Endothelial cell of umbilical vein (primary cell): Measurements from ENCODE around the gene TMEM239. TPM values are rescaled to one million over a fixed set of nuclear protein-coding genes. Genes with fewer than 3 reads are reported as not detected.
"Not testable (repeated sequence)": the region's sequence is repeated elsewhere in the genome, so short reads cannot be mapped to it uniquely, and the experiment has no call there.

Source experiments
- BruUV-seq: library from RNA; stranded (reverse); fragments of 400-500 nt; replicated peaks from 2 replicates; lab custom pipeline; 2021; lab: Mats Ljungman, UMichigan
- CTCF ChIA-PET: fragments of 300-600, 350-600 bp; sonication (Branson Sonifier 250); formaldehyde crosslinking; loops from one replicate; lab custom pipeline; 2021; ENCODE audit warnings: antibody characterized with exemption, inconsistent platforms; lab: Charles Lee
- POLR2A ChIA-PET: fragments of 300-600, 350-600 bp; sonication (Branson Sonifier 250); formaldehyde crosslinking; loops from one replicate; lab custom pipeline; 2021; ENCODE audit warnings: antibody characterized with exemption, inconsistent platforms; lab: Charles Lee
- DNase-seq: peaks from one replicate; pipeline ENCODE4 v3.0.0-alpha.2; 2011; ENCODE audit warnings: low read depth, low spot score
- FAIRE-seq: peaks from 2 replicates; lab custom pipeline; 2011; peaks lifted over from hg19 to GRCh38; lab: Jason Lieb, UNC
- H2AFZ ChIP-seq: 2 replicates; pipeline ENCODE4 v1.6.0; 2012; ENCODE audit warnings: low read depth, low read length, control low read depth, inconsistent platforms
- H3K27ac ChIP-seq: 2 replicates; pipeline ENCODE4 v1.5.1; 2011; ENCODE audit warnings: low read depth, mild to moderate bottlenecking, control low read depth, low read length, moderate library complexity; ENCODE audit not compliant: insufficient read depth
- H3K27me3 ChIP-seq, 2 experiments: 2 replicates each; pipeline versions ENCODE4 v1.6.0 to v1.6.1; 2011; ENCODE audit warnings: low read length in 2 of 2, mixed read lengths in 1 of 2; ENCODE audit not compliant: control insufficient read depth in 2 of 2, insufficient read depth in 2 of 2
- H3K36me3 ChIP-seq, 2 experiments: 2 replicates in 1 of 2; 3 replicates in 1 of 2; pipeline ENCODE4 v1.5.1; 2011; ENCODE audit warnings: low read length in 2 of 2, mild to moderate bottlenecking in 1 of 2, moderate library complexity in 1 of 2; ENCODE audit not compliant: control insufficient read depth in 2 of 2, insufficient read depth in 2 of 2; ENCODE audit errors: extremely low read depth in 1 of 2
- H3K4me1 ChIP-seq: 3 replicates; pipeline ENCODE4 v1.5.1; 2011; ENCODE audit warnings: mild to moderate bottlenecking, low read length; ENCODE audit not compliant: control insufficient read depth, insufficient read depth; ENCODE audit errors: extremely low read depth
- H3K4me2 ChIP-seq: 2 replicates; pipeline ENCODE4 v1.6.1; 2011; ENCODE audit warnings: low read length, control low read depth, mixed read lengths; ENCODE audit not compliant: insufficient read depth
- H3K4me3 ChIP-seq, 3 experiments: fragments of 200-600 bp in 1 of 3; sonication (generic), shearing (Covaris generic) in 1 of 3; replicated peaks in 1 of 3; 2 replicates each; pipeline ENCODE4 v1.5.1; 2011 to 2016; ENCODE audit warnings: control low read depth in 3 of 3, low read length in 3 of 3, mild to moderate bottlenecking in 2 of 3, inconsistent platforms in 1 of 3, low read depth in 1 of 3, moderate library complexity in 1 of 3; ENCODE audit not compliant: insufficient read depth in 1 of 3
- H3K79me2 ChIP-seq: 2 replicates; pipeline ENCODE4 v1.6.0; 2012; ENCODE audit warnings: low read length, inconsistent platforms; ENCODE audit not compliant: control insufficient read depth, insufficient read depth
- H3K9ac ChIP-seq: replicated peaks from 2 replicates; pipeline ENCODE3; 2011; ENCODE audit warnings: low read length, control low read depth; ENCODE audit not compliant: insufficient read depth; ENCODE audit errors: extremely low read depth
- H3K9me1 ChIP-seq: replicated peaks from 3 replicates; pipeline ENCODE4 v1.6.0; 2011; ENCODE audit warnings: mild to moderate bottlenecking, low read length; ENCODE audit not compliant: control insufficient read depth, insufficient read depth; ENCODE audit errors: extremely low read depth
- H3K9me3 ChIP-seq: replicated peaks from 2 replicates; pipeline ENCODE4 v1.5.1; 2012; ENCODE audit warnings: low read length, inconsistent platforms; ENCODE audit not compliant: control insufficient read depth, insufficient read depth
- H4K20me1 ChIP-seq: replicated peaks from 2 replicates; pipeline ENCODE3; 2011; ENCODE audit warnings: mild to moderate bottlenecking, low read length; ENCODE audit not compliant: control insufficient read depth, insufficient read depth; ENCODE audit errors: extremely low read depth
- EZH2 ChIP-seq: IDR thresholded peaks from 2 replicates; pipeline ENCODE4 v1.6.1; 2012; ENCODE audit warnings: borderline replicate concordance, low read depth, mild to moderate bottlenecking, moderate library complexity, low read length, inconsistent platforms; ENCODE audit not compliant: severe bottlenecking
- GATA2 ChIP-seq: IDR thresholded peaks from 2 replicates; pipeline ENCODE4 v1.7.0; 2011; ENCODE audit warnings: low read depth, mild to moderate bottlenecking, moderate library complexity, mixed read lengths, low read length; ENCODE audit not compliant: insufficient read length, insufficient read depth
- MYC ChIP-seq: IDR thresholded peaks from one replicate; pipeline ENCODE4 v1.6.1; 2011; ENCODE audit warnings: mild to moderate bottlenecking, low read depth, low read length
- POLR2AphosphoS5 ChIP-seq: IDR thresholded peaks from 2 replicates; pipeline ENCODE4 v1.6.1; 2012; ENCODE audit warnings: low read depth, mild to moderate bottlenecking, control low read depth, low read length, moderate library complexity; ENCODE audit not compliant: insufficient read depth
- dilution Hi-C: fragments of 300-500 bp; cut with MboI; formaldehyde crosslinking; loops from one replicate; pipeline ENCODE4 v1.15.0; 2019; ENCODE audit warnings: low sequenced_read_pairs; ENCODE audit not compliant: extremely low pct_ligation_motif_present
- intact Hi-C: fragments of 100-400 bp; cut with micrococcal nuclease; formaldehyde crosslinking; loops from one replicate; pipeline ENCODE4 v1.10.0; 2022
- polyA plus RNA-seq, 4 experiments: library from polyadenylated mRNA; depleted of rRNA in 3 of 4; stranded (reverse) in 3 of 4; unstranded in 1 of 4; fragments of >200 nt; gene quantifications; 2 replicates each; pipeline versions ENCODE4 v1.2.1 to v1.2.3, GENCODE V29; 2011 to 2012; ENCODE audit warnings: missing spikeins in 1 of 4
- total RNA-seq: library from RNA; stranded (reverse); gene quantifications from 2 replicates; pipeline ENCODE4 v1.2.3, GENCODE V29; 2021

Gene TMEM239
- total and polyA plus RNA-seq, 2 donors (not counting 3 experiments of a cell fraction or from before 2014, with no cell fraction given), result not detected

DNA sequence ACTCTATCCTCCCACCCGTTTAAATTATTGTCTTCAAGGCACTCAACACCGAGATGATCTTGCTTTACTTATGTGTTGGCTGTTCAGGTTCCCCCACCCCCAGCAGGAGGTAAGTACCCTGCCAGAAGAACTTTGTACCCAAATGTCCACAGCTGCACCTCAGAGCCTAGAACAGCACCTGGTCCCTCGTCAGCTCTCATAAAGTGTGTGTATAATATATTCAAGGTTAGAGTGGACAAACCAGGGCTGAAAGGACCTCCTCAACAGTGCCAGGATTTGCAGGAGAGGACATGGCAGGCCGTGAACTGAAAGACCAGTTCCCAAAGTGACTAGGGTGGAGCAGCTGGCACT lies 9.8 kb upstream of the TMEM239 start:
- H3K9me1 ChIP-seq, result no peaks in the 10 kb centered on the region
- FAIRE-seq (no peak), DNase-seq (no peak)
- no peak overlapping the region for H3K9ac ChIP-seq
- no peak overlapping the region for H3K27ac ChIP-seq
- H3K9me3 ChIP-seq, result no peaks in the 10 kb centered on the region
- POLR2A ChIA-PET, result no interaction called here
- intact Hi-C loops, result no loop called here
- H3K4me3 ChIP-seq, result no peak overlapping the region
- H2AFZ ChIP-seq, result no peak overlapping the region
- no peaks in the 10 kb centered on the region for H3K36me3 ChIP-seq
- CTCF ChIA-PET, result no interaction called here
- dilution Hi-C loops, result no loop called here
- H3K27me3 ChIP-seq, result peaks cover 46 to 67% of the 10 kb centered on the region in 2 experiments
- H3K4me1 ChIP-seq, result no peaks in the 10 kb centered on the region
- H3K79me2 ChIP-seq, result no peaks in the 10 kb centered on the region
- H3K4me2 ChIP-seq, result no peak overlapping the region
- no TSS peak for BruUV-seq
- H4K20me1 ChIP-seq, result no peaks in the 10 kb centered on the region
- TF ChIP-seq GATA2 (no peak), POLR2AphosphoS5 (no peak), EZH2 (no peak), MYC (no peak)

DNA sequence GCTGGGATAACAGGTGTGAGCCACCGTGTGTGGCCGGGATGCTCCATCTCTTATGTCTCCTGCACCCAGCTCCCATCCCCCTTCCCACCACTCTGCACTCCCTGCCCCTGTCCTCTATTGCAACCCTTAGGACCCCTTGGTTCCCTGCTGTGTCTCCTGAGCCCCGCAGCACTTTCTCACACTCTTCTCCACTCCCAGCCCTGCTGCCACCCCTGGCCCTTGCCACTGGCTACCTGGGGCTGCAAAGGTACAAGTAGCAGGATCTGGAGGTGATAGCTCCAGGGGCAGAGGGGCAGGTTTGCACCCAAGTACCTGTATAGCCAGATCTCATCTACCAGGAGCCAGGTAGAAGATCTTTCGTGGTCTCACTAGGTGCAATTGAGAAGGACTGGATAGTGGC lies 9.1 kb upstream of the TMEM239 start:
- no peak overlapping the region for H3K4me2 ChIP-seq
- FAIRE-seq, result no peak
- no peaks in the 10 kb centered on the region for H3K9me3 ChIP-seq
- peaks cover 40 to 63% of the 10 kb centered on the region in 2 experiments for H3K27me3 ChIP-seq
- CTCF ChIA-PET, result no interaction called here
- no peak for DNase-seq
- no peak overlapping the region for H3K9ac ChIP-seq
- POLR2A ChIA-PET, result no interaction called here
- no peaks in the 10 kb centered on the region for H3K36me3 ChIP-seq
- no peak overlapping the region for H2AFZ ChIP-seq
- no peak for TF ChIP-seq GATA2
- no peak for TF ChIP-seq MYC
- TF ChIP-seq EZH2, result no peak
- no peak overlapping the region for H3K4me3 ChIP-seq
- H3K4me1 ChIP-seq, result no peaks in the 10 kb centered on the region
- dilution Hi-C loops (no loop called here), intact Hi-C loops (no loop called here)
- no TSS peak for BruUV-seq
- H4K20me1 ChIP-seq, result no peaks in the 10 kb centered on the region
- H3K27ac ChIP-seq, result no peak overlapping the region
- H3K79me2 ChIP-seq, result no peaks in the 10 kb centered on the region
- no peaks in the 10 kb centered on the region for H3K9me1 ChIP-seq

GRCh38 chr20:2807929-2808328 lies 8.2 kb upstream of the TMEM239 start:
- FAIRE-seq, BruUV-seq, DNase-seq, CTCF ChIA-PET, H3K4me3 ChIP-seq, H4K20me1 ChIP-seq, intact Hi-C loops, H3K27ac ChIP-seq, H3K9me3 ChIP-seq, dilution Hi-C loops, H2AFZ ChIP-seq, H3K9ac ChIP-seq, H3K4me2 ChIP-seq, POLR2A ChIA-PET, H3K9me1 ChIP-seq, H3K4me1 ChIP-seq, H3K36me3 ChIP-seq, H3K79me2 ChIP-seq: not testable (repeated sequence)
- H3K27me3 ChIP-seq, result peaks cover 34 to 60% of the 10 kb centered on the region in 2 experiments
